Measurements from ENCODE around the gene PPP1R2B. TPM values are rescaled to one million over a fixed set of nuclear protein-coding genes. Genes with fewer than 3 reads are reported as not detected.

PPP1R2B gene
- total and polyA plus RNA-seq, 8 donors: 0.02 to 0.12 TPM; not detected in 6

DNA sequence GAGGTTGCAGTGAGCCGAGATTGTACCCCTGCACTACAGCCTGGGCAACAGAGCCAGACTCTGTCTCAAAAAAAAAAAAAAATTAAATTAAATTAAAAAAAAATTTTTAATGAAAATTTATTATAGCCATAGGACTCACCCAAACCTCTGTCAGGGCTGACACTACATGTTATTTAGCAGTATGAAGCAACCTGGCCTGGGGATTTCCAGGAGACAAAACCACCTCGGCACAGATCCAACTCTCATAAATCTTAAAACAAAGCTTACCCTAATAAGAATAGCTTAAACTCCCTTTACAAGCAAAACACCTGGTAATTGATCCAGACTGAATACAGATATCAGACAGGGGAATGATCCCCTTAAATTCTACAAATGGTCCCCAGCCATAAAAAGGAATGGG lies 38.4 kb downstream of the PPP1R2B start:
- Histone ChIP-seq H3K27ac (no peak overlapping the region), H3K36me3 (no peaks in the 10 kb centered on the region), H3K9me3 (no peaks in the 10 kb centered on the region), H3K4me1 (no peaks in the 10 kb centered on the region), H3K27me3 (no peaks in the 10 kb centered on the region), H3K4me3 (no peak overlapping the region)
- ATAC-seq (no peak), DNase-seq (no peak), FAIRE-seq (no peak)
- TF ChIP-seq CTCF (IDR thresholded peaks at IDR 0.05): no peak
- intact Hi-C loops (cut with DNase I): no loop called here
- WGBS, 2 donors: 66 to 75% methylated on average over 2 of the region's 2 CpGs

GRCh38 chr5:156892223-156892622 lies 42.1 kb downstream of the PPP1R2B start:
- intact Hi-C loops (cut with DNase I): no loop called here
- ATAC-seq (no peak), DNase-seq (no peak), FAIRE-seq (no peak)
- Histone ChIP-seq H3K36me3 (no peaks in the 10 kb centered on the region), H3K27me3 (no peaks in the 10 kb centered on the region), H3K27ac (no peak overlapping the region), H3K4me1 (no peaks in the 10 kb centered on the region), H3K9me3 (no peaks in the 10 kb centered on the region), H3K4me3 (no peak overlapping the region)
- no peak for TF ChIP-seq CTCF (IDR thresholded peaks at IDR 0.05)
- WGBS, 2 donors: 53 to 71% methylated on average over 1 of the region's 1 CpG

GRCh38 chr5:156892864-156893263 lies 42.8 kb downstream of the PPP1R2B start:
- Histone ChIP-seq H3K9me3 (no peaks in the 10 kb centered on the region), H3K27me3 (no peaks in the 10 kb centered on the region), H3K4me1 (no peaks in the 10 kb centered on the region), H3K27ac (no peak overlapping the region), H3K4me3 (no peak overlapping the region), H3K36me3 (no peaks in the 10 kb centered on the region)
- TF ChIP-seq CTCF (IDR thresholded peaks at IDR 0.05): no peak
- ATAC-seq (no peak), DNase-seq (no peak), FAIRE-seq (no peak)
- intact Hi-C loops (cut with DNase I): no loop called here
- WGBS, 2 donors: 86% methylated on average over 4 of the region's 4 CpGs

DNA sequence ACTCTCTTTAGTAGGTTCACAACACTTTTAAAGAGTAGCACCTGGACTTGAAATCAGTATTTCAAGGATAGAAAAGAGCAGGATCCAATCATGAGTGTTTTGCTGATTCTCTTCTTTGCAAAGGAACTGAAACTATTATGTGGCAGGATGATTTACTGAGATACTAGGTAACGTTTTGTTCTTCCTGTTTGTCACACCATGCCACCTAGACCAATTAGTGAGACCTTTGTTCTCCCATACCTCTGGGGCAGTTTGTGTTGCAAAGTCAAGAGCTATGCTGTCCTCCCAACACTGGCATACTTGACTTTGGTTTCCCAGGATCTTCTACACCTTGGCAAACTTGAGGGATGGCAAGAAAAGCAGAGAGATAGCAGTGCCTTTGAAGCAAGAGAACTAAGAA lies 43.4 kb downstream of the PPP1R2B start:
- Histone ChIP-seq H3K27ac (no peak overlapping the region), H3K4me3 (no peak overlapping the region), H3K27me3 (no peaks in the 10 kb centered on the region), H3K36me3 (no peaks in the 10 kb centered on the region), H3K4me1 (no peaks in the 10 kb centered on the region), H3K9me3 (no peaks in the 10 kb centered on the region)
- ATAC-seq (no peak), FAIRE-seq (no peak), DNase-seq (no peak)
- intact Hi-C loops (cut with DNase I): no loop called here
- TF ChIP-seq CTCF (IDR thresholded peaks at IDR 0.05): no peak
- WGBS, 2 donors: 18 to 36% methylated on average over 1 of the region's 1 CpG

DNA sequence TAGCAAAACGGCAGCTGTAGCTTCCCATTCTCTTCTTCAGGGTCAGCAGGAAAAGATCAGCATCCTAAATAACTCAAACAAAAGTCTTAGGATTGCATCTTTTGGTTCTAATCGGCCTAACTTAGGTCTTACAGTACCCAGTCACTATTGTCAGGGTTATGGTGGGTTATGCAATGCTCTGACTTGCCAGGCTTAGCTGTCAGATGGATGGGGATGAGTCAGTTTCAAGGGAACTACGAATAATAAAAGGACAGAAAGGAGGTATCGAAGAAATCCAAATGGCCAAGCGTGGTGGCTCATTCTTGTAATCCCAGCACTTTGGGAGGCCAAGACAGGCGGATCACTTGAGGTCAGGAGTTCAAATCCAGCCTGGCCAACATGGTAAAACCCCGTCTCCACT lies 46.5 kb downstream of the PPP1R2B start:
- Histone ChIP-seq H3K9me3 (no peaks in the 10 kb centered on the region), H3K4me3 (no peak overlapping the region), H3K27ac (no peak overlapping the region), H3K36me3 (no peaks in the 10 kb centered on the region), H3K4me1 (no peaks in the 10 kb centered on the region), H3K27me3 (no peaks in the 10 kb centered on the region)
- FAIRE-seq: no peak
- 47 to 63% methylated on average over 7 of the region's 7 CpGs for WGBS, 2 donors
- TF ChIP-seq CTCF (IDR thresholded peaks at IDR 0.05): no peak
- intact Hi-C loops (cut with DNase I): no loop called here
- no peak for ATAC-seq
- DNase-seq: no peak

Other genes with a start within 250 kb of the PPP1R2B start
- under 1 TPM in 1 of 6 donors, not detected in 5; 0.50 TPM for gene TIMD4, start 112.9 kb downstream of the PPP1R2B start, total RNA-seq
- gene TIMD4, start 112.9 kb downstream of the PPP1R2B start, polyA plus RNA-seq: not detected
- under 1 TPM in 1 of 6 donors, not detected in 5; 0.18 TPM for gene HAVCR1, start 208.8 kb downstream of the PPP1R2B start, total RNA-seq
- gene HAVCR1, start 208.8 kb downstream of the PPP1R2B start, polyA plus RNA-seq: not detected